ENCODE results near the gene PEG3.

DNA sequence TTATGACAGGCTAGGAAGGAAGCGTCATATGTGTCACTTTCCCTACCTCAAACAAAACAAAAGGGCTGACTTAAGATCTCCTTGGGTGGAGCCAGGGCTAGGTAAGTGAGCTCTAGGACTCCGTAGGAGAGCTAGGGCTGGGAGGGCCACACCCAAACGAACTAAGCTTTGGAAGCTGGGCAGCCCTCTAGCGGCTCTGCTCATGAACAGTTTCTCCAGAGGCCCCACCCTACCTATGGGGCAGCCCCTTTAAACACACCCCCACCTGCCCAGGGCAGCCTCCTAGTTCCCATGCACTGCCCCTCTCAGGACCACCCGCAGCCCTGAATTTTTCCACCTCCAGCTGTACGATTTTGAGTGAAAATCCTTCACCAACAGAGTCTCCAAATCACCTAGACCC is 3.5 kb downstream of the PEG3 start:
- TF ChIP-seq POLR2A (IDR thresholded peaks at IDR 0.05) (no peak), POLR2AphosphoS5 (IDR thresholded peaks at IDR 0.05) (no peak)
- TF ChIP-seq, protein P1, sequence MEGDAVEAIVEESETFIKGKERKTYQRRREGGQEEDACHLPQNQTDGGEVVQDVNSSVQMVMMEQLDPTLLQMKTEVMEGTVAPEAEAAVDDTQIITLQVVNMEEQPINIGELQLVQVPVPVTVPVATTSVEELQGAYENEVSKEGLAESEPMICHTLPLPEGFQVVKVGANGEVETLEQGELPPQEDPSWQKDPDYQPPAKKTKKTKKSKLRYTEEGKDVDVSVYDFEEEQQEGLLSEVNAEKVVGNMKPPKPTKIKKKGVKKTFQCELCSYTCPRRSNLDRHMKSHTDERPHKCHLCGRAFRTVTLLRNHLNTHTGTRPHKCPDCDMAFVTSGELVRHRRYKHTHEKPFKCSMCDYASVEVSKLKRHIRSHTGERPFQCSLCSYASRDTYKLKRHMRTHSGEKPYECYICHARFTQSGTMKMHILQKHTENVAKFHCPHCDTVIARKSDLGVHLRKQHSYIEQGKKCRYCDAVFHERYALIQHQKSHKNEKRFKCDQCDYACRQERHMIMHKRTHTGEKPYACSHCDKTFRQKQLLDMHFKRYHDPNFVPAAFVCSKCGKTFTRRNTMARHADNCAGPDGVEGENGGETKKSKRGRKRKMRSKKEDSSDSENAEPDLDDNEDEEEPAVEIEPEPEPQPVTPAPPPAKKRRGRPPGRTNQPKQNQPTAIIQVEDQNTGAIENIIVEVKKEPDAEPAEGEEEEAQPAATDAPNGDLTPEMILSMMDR (IDR thresholded peaks at IDR 0.05): no peak

Data from stomach (tissue), 4 donors.